VCaP (cell line): ENCODE results near the gene KRTAP4-16.
"Not testable (repeated sequence)": the region's sequence is repeated elsewhere in the genome, so short reads cannot be mapped to it uniquely, and the experiment has no call there.

ENCODE experiments used
- H3K27ac ChIP-seq: fragments of 450-650 bp; 2 replicates; pipeline ENCODE4 v1.5.1; 2017
- TF ChIP-seq, protein P1 (sequence below): fragments of 450-650 bp; conservative IDR thresholded peaks from 2 replicates; pipeline ENCODE4 v1.5.1; 2017; ENCODE audit warnings: mild to moderate bottlenecking, moderate library complexity

KRTAP4-16 gene

DNA sequence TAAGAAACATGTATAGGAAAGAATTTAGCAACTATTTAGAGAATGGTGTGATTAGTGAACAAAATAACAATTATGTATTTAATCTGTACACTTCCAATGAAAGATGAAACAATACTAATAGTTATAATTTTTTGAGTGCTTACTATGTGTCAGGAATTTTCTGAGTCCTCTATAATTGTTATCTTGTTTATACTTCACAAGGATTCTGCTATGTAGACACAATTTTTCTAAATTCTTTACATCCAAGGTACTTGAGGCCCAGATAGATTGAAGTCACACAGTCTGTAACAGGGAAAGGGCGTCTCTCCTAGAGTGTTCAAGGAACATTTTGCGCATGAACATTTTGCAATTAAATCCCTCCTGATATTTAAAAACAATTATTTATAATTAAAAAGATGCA is 23.1 kb upstream of the KRTAP4-16 start:
- TF ChIP-seq, protein P1, sequence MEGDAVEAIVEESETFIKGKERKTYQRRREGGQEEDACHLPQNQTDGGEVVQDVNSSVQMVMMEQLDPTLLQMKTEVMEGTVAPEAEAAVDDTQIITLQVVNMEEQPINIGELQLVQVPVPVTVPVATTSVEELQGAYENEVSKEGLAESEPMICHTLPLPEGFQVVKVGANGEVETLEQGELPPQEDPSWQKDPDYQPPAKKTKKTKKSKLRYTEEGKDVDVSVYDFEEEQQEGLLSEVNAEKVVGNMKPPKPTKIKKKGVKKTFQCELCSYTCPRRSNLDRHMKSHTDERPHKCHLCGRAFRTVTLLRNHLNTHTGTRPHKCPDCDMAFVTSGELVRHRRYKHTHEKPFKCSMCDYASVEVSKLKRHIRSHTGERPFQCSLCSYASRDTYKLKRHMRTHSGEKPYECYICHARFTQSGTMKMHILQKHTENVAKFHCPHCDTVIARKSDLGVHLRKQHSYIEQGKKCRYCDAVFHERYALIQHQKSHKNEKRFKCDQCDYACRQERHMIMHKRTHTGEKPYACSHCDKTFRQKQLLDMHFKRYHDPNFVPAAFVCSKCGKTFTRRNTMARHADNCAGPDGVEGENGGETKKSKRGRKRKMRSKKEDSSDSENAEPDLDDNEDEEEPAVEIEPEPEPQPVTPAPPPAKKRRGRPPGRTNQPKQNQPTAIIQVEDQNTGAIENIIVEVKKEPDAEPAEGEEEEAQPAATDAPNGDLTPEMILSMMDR, result no peak
- H3K27ac ChIP-seq, result no peak overlapping the region

GRCh38 chr17:41123991-41124371 is 22.0 kb upstream of the KRTAP4-16 start, which contains the start of gene KRTAP4-12:
Gene KRTAP4-12, minus strand, starts transcription at chr17:41124182. Its CDS starts 60 bp downstream, at chr17:41124122.
- not testable (repeated sequence) for H3K27ac ChIP-seq

- not testable (repeated sequence) for H3K27ac ChIP-seq
Observed at GRCh38 chr17:41123292-41123990, 21.4 kb upstream of the KRTAP4-16 start.

- no peak overlapping the region for H3K27ac ChIP-seq
- TF ChIP-seq, protein P1, result no peak
Observed at GRCh38 chr17:41121742-41122141, 19.7 kb upstream of the KRTAP4-16 start.

DNA sequence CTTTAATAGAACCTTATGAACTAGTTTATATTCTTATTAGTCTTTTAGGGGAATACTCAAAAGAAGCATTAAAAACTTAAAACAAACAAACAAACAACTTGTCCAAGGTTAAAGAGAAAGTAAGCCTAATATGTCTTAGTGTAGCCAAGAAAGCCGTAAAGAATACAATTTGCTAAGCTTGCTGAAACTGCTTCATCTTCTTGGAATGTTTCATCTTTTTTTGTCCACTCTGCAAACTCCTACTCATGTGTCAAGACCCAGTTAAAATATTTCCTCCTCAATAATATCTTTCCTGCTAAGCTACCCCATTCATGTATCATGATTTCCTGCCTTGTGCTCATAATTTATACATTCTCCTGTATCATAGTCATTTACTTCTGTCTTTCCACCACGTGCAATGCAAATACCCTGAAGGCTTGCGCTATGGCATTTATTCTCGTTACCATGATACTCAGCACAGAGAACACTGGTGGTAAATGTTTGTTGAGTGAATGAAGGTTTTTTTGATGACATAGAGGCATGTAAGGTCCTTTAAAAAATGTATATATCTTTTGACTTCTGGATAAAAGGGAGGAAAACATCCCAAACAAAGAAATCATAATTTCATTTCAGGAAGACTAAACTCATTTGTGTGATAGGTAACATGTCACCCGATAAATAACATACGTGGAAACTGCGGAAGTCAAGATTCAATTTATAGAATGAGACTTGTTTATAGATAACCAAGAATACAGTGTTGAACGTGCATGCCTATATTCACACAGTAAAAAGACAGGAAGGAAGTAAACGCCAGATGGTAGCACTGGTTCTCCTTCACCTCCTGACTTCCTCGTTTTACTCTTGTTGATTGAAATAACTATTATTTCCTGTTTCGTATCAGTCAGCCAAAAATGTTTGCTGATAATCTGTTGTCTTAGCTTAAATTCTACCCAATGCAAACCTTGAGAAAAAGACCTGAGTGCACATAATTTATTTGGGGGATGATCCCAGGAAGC is 18.0 kb upstream of the KRTAP4-16 start:
- H3K27ac ChIP-seq, result not testable (repeated sequence)

DNA sequence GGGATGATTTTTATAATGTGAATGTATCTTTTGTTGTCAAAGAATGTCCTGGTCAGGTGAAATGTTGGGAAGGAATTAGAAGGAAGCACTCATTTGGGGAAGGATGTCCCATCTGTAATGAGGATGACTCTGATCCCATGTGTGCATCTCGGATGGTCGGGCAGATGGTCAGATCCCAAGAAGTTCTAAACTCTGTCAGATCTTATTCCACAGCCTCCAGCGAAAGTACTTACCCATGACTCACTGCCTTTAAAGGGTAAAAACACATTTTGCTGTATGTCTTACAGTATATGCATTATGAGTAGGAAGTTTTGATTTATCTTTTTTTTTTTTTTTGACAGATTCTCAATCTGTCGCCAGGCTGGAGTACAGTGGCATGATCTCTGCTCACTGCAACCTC is 16.7 kb upstream of the KRTAP4-16 start:
- TF ChIP-seq, protein P1, result no peak
- H3K27ac ChIP-seq, result no peak overlapping the region

DNA sequence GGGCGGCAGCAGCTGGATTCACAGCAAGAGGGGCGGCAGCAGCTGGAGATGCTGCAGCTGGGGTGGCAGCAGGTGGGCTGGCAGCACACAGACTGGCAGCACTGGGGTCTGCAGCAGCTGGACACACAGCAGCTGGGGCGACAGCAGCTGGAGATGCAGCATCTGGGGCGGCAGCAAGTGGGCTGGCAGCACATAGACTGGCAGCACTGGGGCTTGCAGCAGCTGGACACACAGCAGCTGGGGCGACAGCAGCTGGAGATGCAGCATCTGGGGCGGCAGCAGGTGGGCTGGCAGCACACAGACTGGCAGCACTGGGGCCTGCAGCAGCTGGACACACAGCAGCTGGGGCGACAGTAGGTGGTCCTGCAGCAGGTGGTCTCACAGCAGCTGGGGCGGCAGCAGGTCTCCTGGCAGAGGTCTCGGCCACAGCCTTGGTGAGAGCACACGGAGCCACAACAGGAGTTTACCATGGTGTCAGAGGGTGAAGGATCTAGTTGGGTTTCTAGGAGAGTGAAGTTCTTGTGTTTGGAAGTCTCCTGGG is 15.9 kb upstream of the KRTAP4-16 start, which contains the start of gene KRTAP4-11:
KRTAP4-11 (minus strand) TSS at position 528 of the 541 bp plus-strand sequence; CDS start at position 470, 58 bp downstream.
- H3K27ac ChIP-seq, result not testable (repeated sequence)

- TF ChIP-seq, protein P1, result no peak
- H3K27ac ChIP-seq, result no peak overlapping the region
Observed at GRCh38 chr17:41116297-41116696, 14.3 kb upstream of the KRTAP4-16 start.

DNA sequence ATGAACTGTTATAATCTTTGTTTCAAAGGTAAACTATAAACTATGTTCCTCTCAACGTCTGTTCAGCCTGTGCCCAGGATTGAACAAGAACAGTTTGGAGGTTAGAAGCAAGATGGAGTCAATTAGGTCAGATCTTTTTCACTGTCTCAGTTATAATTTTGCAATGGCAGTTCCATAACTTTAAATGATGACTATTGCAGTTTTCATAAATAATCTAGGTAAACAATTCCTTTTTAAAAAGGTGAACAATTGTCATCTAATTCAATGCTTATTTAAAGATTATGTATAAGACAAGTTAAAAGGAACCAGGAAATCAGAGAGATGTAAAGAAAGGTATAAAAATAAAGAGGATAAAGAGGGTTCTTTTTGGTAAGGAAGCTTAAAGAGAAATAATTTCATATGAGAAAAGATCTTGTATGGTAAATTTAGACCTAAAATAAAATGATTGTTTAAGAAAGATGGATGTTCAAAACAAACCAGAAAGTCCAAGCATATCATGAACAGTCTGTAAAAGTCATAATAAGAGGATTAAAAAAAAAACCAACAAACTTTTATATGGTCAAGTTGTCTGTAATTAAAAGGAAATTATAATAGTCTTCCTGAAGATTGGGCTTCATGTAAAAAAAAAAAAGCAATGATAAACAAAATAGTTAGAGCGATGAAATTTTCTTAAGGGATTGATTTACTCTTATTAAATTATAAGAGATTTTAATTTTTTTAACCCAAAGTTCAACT is 9.3 kb upstream of the KRTAP4-16 start:
- TF ChIP-seq, protein P1, result no peak

GRCh38 chr17:41108728-41109386 is 6.8 kb upstream of the KRTAP4-16 start:
- H3K27ac ChIP-seq, result not testable (repeated sequence)

More for the DNA sequence above, 9.3 kb upstream of the KRTAP4-16 start:
- no peak overlapping the region for H3K27ac ChIP-seq
